MM.1S (cell line): ENCODE data around the gene OTULINL.
A peak's percentile ranks its signal among the peaks of the same experiment; 100 is the strongest.

Source experiments
- DNase-seq: peaks from one replicate; pipeline ENCODE4 v3.0.0-alpha.2; 2015
- H2AFZ ChIP-seq: fragments of 300-600 bp; sonication (generic); 2 replicates; pipeline ENCODE4 v1.6.0; 2016; ENCODE audit warnings: antibody characterized with exemption, low read length
- H3F3A ChIP-seq: fragments of 300-600 bp; sonication (generic); 2 replicates; pipeline ENCODE4 v1.6.1; 2016; ENCODE audit warnings: mild to moderate bottlenecking, antibody characterized with exemption, low read length, moderate library complexity, mixed read lengths; ENCODE audit not compliant: insufficient read depth
- H3K27ac ChIP-seq: fragments of 300-600 bp; sonication (generic); 2 replicates; pipeline ENCODE4 v1.5.1; 2016; ENCODE audit warnings: mild to moderate bottlenecking, low read length
- H3K27me3 ChIP-seq: fragments of 300-600 bp; sonication (generic); replicated peaks from 2 replicates; pipeline ENCODE4 v1.6.0; 2016; ENCODE audit warnings: low read length; ENCODE audit not compliant: insufficient read depth
- H3K36me3 ChIP-seq: fragments of 300-600 bp; sonication (generic); replicated peaks from 2 replicates; pipeline ENCODE4 v1.6.1; 2016; ENCODE audit warnings: mild to moderate bottlenecking, low read length, mixed read lengths; ENCODE audit not compliant: insufficient read depth
- H3K4me1 ChIP-seq: fragments of 300-600 bp; sonication (generic); 2 replicates; pipeline ENCODE4 v1.6.1; 2016; ENCODE audit warnings: low read length, mixed read lengths
- H3K4me2 ChIP-seq: fragments of 300-600 bp; sonication (generic); 2 replicates; pipeline ENCODE4 v1.6.0; 2016; ENCODE audit warnings: low read depth, low read length
- H3K4me3 ChIP-seq: fragments of 300-600 bp; sonication (generic); 2 replicates; pipeline ENCODE4 v1.5.1; 2016; ENCODE audit warnings: low read length, mixed read lengths
- H3K79me2 ChIP-seq: fragments of 300-600 bp; sonication (generic); 2 replicates; pipeline ENCODE4 v1.6.1; 2016; ENCODE audit warnings: mixed run types, low read length, mixed read lengths
- H3K9ac ChIP-seq: fragments of 300-600 bp; sonication (generic); 2 replicates; pipeline ENCODE4 v1.6.1; 2016; ENCODE audit warnings: low read length, mixed read lengths
- H3K9me2 ChIP-seq: fragments of 300-600 bp; sonication (generic); replicated peaks from 2 replicates; pipeline ENCODE4 v1.6.1; 2016; ENCODE audit warnings: mild to moderate bottlenecking, low read length, mixed read lengths; ENCODE audit not compliant: insufficient read depth
- H3K9me3 ChIP-seq: fragments of 300-600 bp; sonication (generic); replicated peaks from 2 replicates; pipeline ENCODE4 v1.6.1; 2016; ENCODE audit warnings: mild to moderate bottlenecking, low read length, mixed read lengths; ENCODE audit not compliant: insufficient read depth
- H4K20me1 ChIP-seq: fragments of 300-600 bp; sonication (generic); 2 replicates; pipeline ENCODE4 v1.6.1; 2016; ENCODE audit warnings: mild to moderate bottlenecking, low read length, moderate library complexity, mixed read lengths; ENCODE audit not compliant: insufficient read depth
- CTCF ChIP-seq: fragments of 300-600 bp; sonication (generic); IDR thresholded peaks from 2 replicates; pipeline ENCODE4 v1.5.1; 2016; ENCODE audit warnings: antibody characterized with exemption, low read length, mixed read lengths
- EZH2 ChIP-seq: fragments of 300-600 bp; sonication (generic); optimal IDR thresholded peaks from 2 replicates; pipeline ENCODE3; 2017; ENCODE audit warnings: low read depth, mild to moderate bottlenecking, antibody characterized with exemption, low read length, mixed read lengths
- EZH2phosphoT487 ChIP-seq: fragments of 300-600 bp; sonication (generic); IDR thresholded peaks from 2 replicates; pipeline ENCODE4 v1.6.1; 2018; ENCODE audit warnings: antibody characterized with exemption, low read length

The OTULINL gene

GRCh38 chr5:14627270-14627669 lies 45.7 kb downstream of the OTULINL start:
- Histone ChIP-seq H3K9me2 (no peaks in the 10 kb centered on the region), H3K27me3 (no peaks in the 10 kb centered on the region), H3K79me2 (no peaks in the 10 kb centered on the region), H4K20me1 (no peaks in the 10 kb centered on the region; the same call in 1 of the 2 replicates), H2AFZ (no peak overlapping the region), H3K9ac (no peak overlapping the region), H3K9me3 (no peaks in the 10 kb centered on the region), H3K4me2 (no peak overlapping the region), H3F3A (peaks cover 11% of the 10 kb centered on the region), H3K4me1 (peaks cover 13% of the 10 kb centered on the region), H3K4me3 (no peak overlapping the region), H3K27ac (no peak overlapping the region), H3K36me3 (no peaks in the 10 kb centered on the region)
- no peak for DNase-seq
- TF ChIP-seq EZH2phosphoT487 (no peak), CTCF (no peak), EZH2 (no peak)

- Histone ChIP-seq H2AFZ (no peak overlapping the region), H3K79me2 (no peaks in the 10 kb centered on the region), H3F3A (peaks cover 11% of the 10 kb centered on the region), H3K4me3 (no peak overlapping the region), H3K27me3 (no peaks in the 10 kb centered on the region), H3K27ac (no peak overlapping the region), H3K36me3 (no peaks in the 10 kb centered on the region), H3K9ac (no peak overlapping the region), H4K20me1 (no peaks in the 10 kb centered on the region; the same call in 1 of the 2 replicates), H3K4me2 (no peak overlapping the region), H3K9me3 (no peaks in the 10 kb centered on the region), H3K9me2 (no peaks in the 10 kb centered on the region), H3K4me1 (peaks cover 13% of the 10 kb centered on the region)
- peak; percentile 73 for DNase-seq
- TF ChIP-seq EZH2: no peak
- TF ChIP-seq CTCF: no peak
- no peak for TF ChIP-seq EZH2phosphoT487
Observed at GRCh38 chr5:14628346-14628745, 46.8 kb downstream of the OTULINL start.

GRCh38 chr5:14630671-14631070 lies 49.1 kb downstream of the OTULINL start:
- no peak overlapping the region for H2AFZ ChIP-seq
- H3K27me3 ChIP-seq: no peaks in the 10 kb centered on the region
- peak; percentile 78 for DNase-seq
- H3K27ac ChIP-seq: no peak overlapping the region
- no peaks in the 10 kb centered on the region for H3K79me2 ChIP-seq
- no peak overlapping the region for H3K9ac ChIP-seq
- no peak for TF ChIP-seq EZH2phosphoT487
- TF ChIP-seq CTCF: no peak
- TF ChIP-seq EZH2: no peak
- H3K4me3 ChIP-seq: no peak overlapping the region
- H4K20me1 ChIP-seq: no peaks in the 10 kb centered on the region; the same call in 1 of the 2 replicates
- H3K9me2 ChIP-seq: no peaks in the 10 kb centered on the region
- peaks cover 11% of the 10 kb centered on the region for H3F3A ChIP-seq
- H3K36me3 ChIP-seq: no peaks in the 10 kb centered on the region
- peak overlapping the region; percentile 41; the same call in 1 of the 2 replicates for H3K4me2 ChIP-seq
- peaks cover 13% of the 10 kb centered on the region for H3K4me1 ChIP-seq
- H3K9me3 ChIP-seq: no peaks in the 10 kb centered on the region
